Measurements from ENCODE around the gene SLITRK4.

The SLITRK4 gene

GRCh38 chrX:143635915-143636314 lies at the start of gene SLITRK4:
TSS of gene SLITRK4 (minus strand) at chrX:143636101. CDS start at chrX:143631108, 4,993 bp downstream.
- DNase-seq (ENCODE audit: low read depth in 2 of 2) = no peak

GRCh38 chrX:143683486-143683885 lies 47.6 kb upstream of the SLITRK4 start:
- no peak for DNase-seq (ENCODE audit: low read depth in 2 of 2)

- no peak for DNase-seq (ENCODE audit: low read depth in 2 of 2)
Measured at GRCh38 chrX:143674926-143675325, 39.0 kb upstream of the SLITRK4 start.

- DNase-seq (ENCODE audit: low read depth in 2 of 2) = no peak
Measured at GRCh38 chrX:143669395-143669794, 33.5 kb upstream of the SLITRK4 start.

- DNase-seq (ENCODE audit: low read depth in 2 of 2) = no peak
Measured at GRCh38 chrX:143664302-143664701, 28.4 kb upstream of the SLITRK4 start.

- no peak for DNase-seq (ENCODE audit: low read depth in 2 of 2)
Measured at GRCh38 chrX:143663755-143664154, 27.9 kb upstream of the SLITRK4 start.

GRCh38 chrX:143661286-143661685 lies 25.4 kb upstream of the SLITRK4 start:
- DNase-seq (ENCODE audit: low read depth in 2 of 2) = no peak

- DNase-seq (ENCODE audit: low read depth in 2 of 2) = no peak
Measured at GRCh38 chrX:143648705-143649104, 12.8 kb upstream of the SLITRK4 start.

GRCh38 chrX:143642426-143642825 lies 6.5 kb upstream of the SLITRK4 start:
- no peak for DNase-seq (ENCODE audit: low read depth in 2 of 2)

GRCh38 chrX:143636831-143637230 lies 930 bp upstream of the SLITRK4 start:
- DNase-seq (ENCODE audit: low read depth in 2 of 2) = no peak

GRCh38 chrX:143634663-143635455 lies 1.0 kb downstream of the SLITRK4 start:
- DNase-seq (ENCODE audit: low read depth in 2 of 2) = no peak

GRCh38 chrX:143634309-143634662 lies 1.6 kb downstream of the SLITRK4 start:
- no peak for DNase-seq (ENCODE audit: low read depth in 2 of 2)

GRCh38 chrX:143633461-143634308 lies 2.2 kb downstream of the SLITRK4 start:
- no peak for DNase-seq (ENCODE audit: low read depth in 2 of 2)

- DNase-seq (ENCODE audit: low read depth in 2 of 2) = no peak
Measured at GRCh38 chrX:143632625-143633410, 3.1 kb downstream of the SLITRK4 start.

- DNase-seq (ENCODE audit: low read depth in 2 of 2) = no peak
Measured at GRCh38 chrX:143623657-143624056, 12.2 kb downstream of the SLITRK4 start.

- DNase-seq (ENCODE audit: low read depth in 2 of 2) = no peak
Measured at GRCh38 chrX:143621276-143621675, 14.6 kb downstream of the SLITRK4 start.

- no peak for DNase-seq (ENCODE audit: low read depth in 2 of 2)
Measured at GRCh38 chrX:143615851-143616250, 20.1 kb downstream of the SLITRK4 start.

- DNase-seq (ENCODE audit: low read depth in 2 of 2) = no peak
Measured at GRCh38 chrX:143601809-143602208, 34.1 kb downstream of the SLITRK4 start.

GRCh38 chrX:143581240-143581639 lies 54.7 kb downstream of the SLITRK4 start:
- DNase-seq (ENCODE audit: low read depth in 2 of 2) = no peak

GRCh38 chrX:143580266-143580665 lies 55.6 kb downstream of the SLITRK4 start:
- no peak for DNase-seq (ENCODE audit: low read depth in 2 of 2)
